HUES64 (cell line): Measurements from ENCODE around the gene STARD7. TPM values are rescaled to one million over a fixed set of nuclear protein-coding genes. Genes with fewer than 3 reads are reported as not detected.
"Not testable (repeated sequence)": the region's sequence is repeated elsewhere in the genome, so short reads cannot be mapped to it uniquely, and the experiment has no call there.

Experiments
- H3K27ac ChIP-seq: 2 replicates; pipeline ENCODE4 v1.7.0; 2013; ENCODE audit warnings: low read depth, low read length, inconsistent platforms
- H3K27me3 ChIP-seq: 2 replicates; pipeline ENCODE4 v1.6.1; 2013; ENCODE audit warnings: mild to moderate bottlenecking, low read length; ENCODE audit not compliant: insufficient read depth
- H3K36me3 ChIP-seq: 2 replicates; pipeline ENCODE4 v1.6.1; 2013; ENCODE audit warnings: mild to moderate bottlenecking, low read length; ENCODE audit not compliant: insufficient read depth
- H3K4me1 ChIP-seq: 2 replicates; pipeline ENCODE4 v1.6.1; 2013; ENCODE audit warnings: mild to moderate bottlenecking, low read length, moderate library complexity; ENCODE audit not compliant: insufficient read depth
- H3K4me3 ChIP-seq: 2 replicates; pipeline ENCODE4 v1.5.1; 2013; ENCODE audit warnings: mild to moderate bottlenecking, low read length, moderate library complexity
- H3K9ac ChIP-seq: 2 replicates; pipeline ENCODE4 v1.6.1; 2013; ENCODE audit warnings: mild to moderate bottlenecking, low read depth, low read length
- H3K9me3 ChIP-seq: 2 replicates; pipeline ENCODE4 v1.6.1; 2013; ENCODE audit warnings: low read depth, low read length; ENCODE audit not compliant: insufficient read depth
- WGBS: fragments of 150-250, 120-280 bp; methylation state at CpG from one replicate; pipeline ENCODE4 v1.1.7; 2013; ENCODE audit warnings: missing lambda C conversion rate; 5-methylcytosine and 5-hydroxymethylcytosine counted together
- polyA plus RNA-seq, 2 experiments: library from polyadenylated mRNA; stranded (reverse); fragments of 50-300 nt; gene quantifications; one replicate each; pipeline ENCODE4 v1.2.3, GENCODE V29; 2013

STARD7 gene
- polyA plus RNA-seq (2013, experiment 1 of 2) = 141 TPM
- polyA plus RNA-seq (2013, experiment 2 of 2) = 127 TPM

GRCh38 chr2:96208143-96209010 lies at the start of gene STARD7:
Gene STARD7 (minus strand): TSS chr2:96208827. CDS start chr2:96208434, 393 bp downstream.
- peaks cover 26% of the 10 kb centered on the region for H3K4me1 ChIP-seq
- no peaks in the 10 kb centered on the region for H3K27me3 ChIP-seq
- peak within 1 kb of the TSS; percentile 93 for H3K4me3 ChIP-seq
- peak within 1 kb of the TSS; percentile 94 for H3K9ac ChIP-seq
- H3K27ac ChIP-seq = peak within 1 kb of the TSS; percentile 94
- WGBS = under 1% methylated on average over 100 of the region's 100 CpGs
- H3K9me3 ChIP-seq = no peaks in the 10 kb centered on the region
- peaks cover 5% of the 10 kb centered on the region; the same call in 1 of the 2 replicates for H3K36me3 ChIP-seq

GRCh38 chr2:96257744-96258143 lies 49.1 kb upstream of the STARD7 start:
- H3K9me3 ChIP-seq, H3K4me3 ChIP-seq, H3K27ac ChIP-seq, H3K4me1 ChIP-seq, H3K27me3 ChIP-seq, H3K9ac ChIP-seq: not testable (repeated sequence)
- 96% methylated on average over 3 of the region's 3 CpGs for WGBS
- H3K36me3 ChIP-seq = peaks cover 36% of the 10 kb centered on the region

- Histone ChIP-seq H3K4me3 (no peak overlapping the region), H3K9me3 (no peaks in the 10 kb centered on the region), H3K27me3 (no peaks in the 10 kb centered on the region), H3K27ac (no peak overlapping the region), H3K9ac (no peak overlapping the region), H3K36me3 (peaks cover 34% of the 10 kb centered on the region), H3K4me1 (peaks cover 9% of the 10 kb centered on the region; the same call in 1 of the 2 replicates)
- WGBS = 96% methylated on average over 4 of the region's 6 CpGs
Measured at GRCh38 chr2:96256611-96257113, 48.0 kb upstream of the STARD7 start.

GRCh38 chr2:96254571-96254970 lies 45.9 kb upstream of the STARD7 start:
- no peaks in the 10 kb centered on the region for H3K9me3 ChIP-seq
- H3K27me3 ChIP-seq = no peaks in the 10 kb centered on the region
- WGBS = 97% methylated on average over 11 of the region's 11 CpGs
- H3K9ac ChIP-seq = no peak overlapping the region
- no peaks in the 10 kb centered on the region for H3K4me1 ChIP-seq
- H3K27ac ChIP-seq = no peak overlapping the region
- H3K4me3 ChIP-seq = no peak overlapping the region
- H3K36me3 ChIP-seq = peaks cover 34% of the 10 kb centered on the region

GRCh38 chr2:96253006-96253405 lies 44.4 kb upstream of the STARD7 start:
- Histone ChIP-seq H3K27me3 (no peaks in the 10 kb centered on the region), H3K36me3 (peaks cover 28% of the 10 kb centered on the region), H3K4me3 (no peak overlapping the region), H3K9ac (no peak overlapping the region), H3K9me3 (no peaks in the 10 kb centered on the region), H3K27ac (no peak overlapping the region), H3K4me1 (no peaks in the 10 kb centered on the region)
- 95% methylated on average over 7 of the region's 7 CpGs for WGBS

GRCh38 chr2:96252526-96252925 lies 43.9 kb upstream of the STARD7 start:
- H3K9ac ChIP-seq = no peak overlapping the region
- H3K36me3 ChIP-seq = peaks cover 28% of the 10 kb centered on the region
- H3K27me3 ChIP-seq = no peaks in the 10 kb centered on the region
- WGBS = 95% methylated on average over 8 of the region's 8 CpGs
- H3K9me3 ChIP-seq = no peaks in the 10 kb centered on the region
- no peaks in the 10 kb centered on the region for H3K4me1 ChIP-seq
- no peak overlapping the region for H3K4me3 ChIP-seq
- H3K27ac ChIP-seq = no peak overlapping the region

GRCh38 chr2:96251721-96252292 lies 43.2 kb upstream of the STARD7 start:
- Histone ChIP-seq H3K9me3 (no peaks in the 10 kb centered on the region), H3K27me3 (no peaks in the 10 kb centered on the region), H3K9ac (no peak overlapping the region), H3K4me1 (no peaks in the 10 kb centered on the region), H3K36me3 (peaks cover 28% of the 10 kb centered on the region), H3K27ac (no peak overlapping the region), H3K4me3 (no peak overlapping the region)
- WGBS = 94% methylated on average over 6 of the region's 6 CpGs

- 91% methylated on average over 6 of the region's 6 CpGs for WGBS
- no peak overlapping the region for H3K4me3 ChIP-seq
- H3K4me1 ChIP-seq = no peaks in the 10 kb centered on the region
- peaks cover 23% of the 10 kb centered on the region for H3K36me3 ChIP-seq
- no peaks in the 10 kb centered on the region for H3K9me3 ChIP-seq
- H3K9ac ChIP-seq = no peak overlapping the region
- H3K27ac ChIP-seq = no peak overlapping the region
- H3K27me3 ChIP-seq = no peaks in the 10 kb centered on the region
Measured at GRCh38 chr2:96250188-96250587, 41.6 kb upstream of the STARD7 start.

- 94% methylated on average over 9 of the region's 9 CpGs for WGBS
- no peak overlapping the region for H3K4me3 ChIP-seq
- H3K9ac ChIP-seq = no peak overlapping the region
- no peaks in the 10 kb centered on the region for H3K4me1 ChIP-seq
- no peaks in the 10 kb centered on the region for H3K9me3 ChIP-seq
- H3K27me3 ChIP-seq = no peaks in the 10 kb centered on the region
- H3K27ac ChIP-seq = no peak overlapping the region
- H3K36me3 ChIP-seq = peaks cover 18% of the 10 kb centered on the region
Measured at GRCh38 chr2:96249654-96250053, 41.0 kb upstream of the STARD7 start.

GRCh38 chr2:96248624-96249023 lies 40.0 kb upstream of the STARD7 start:
- Histone ChIP-seq H3K9me3 (no peaks in the 10 kb centered on the region), H3K27ac (no peak overlapping the region), H3K36me3 (peaks cover 7% of the 10 kb centered on the region), H3K4me3 (no peak overlapping the region), H3K9ac (no peak overlapping the region), H3K27me3 (no peaks in the 10 kb centered on the region), H3K4me1 (no peaks in the 10 kb centered on the region)
- WGBS = 95% methylated on average over 4 of the region's 4 CpGs

GRCh38 chr2:96247896-96248295 lies 39.3 kb upstream of the STARD7 start:
- 100% methylated on average over 5 of the region's 5 CpGs for WGBS
- H3K27me3 ChIP-seq = no peaks in the 10 kb centered on the region
- H3K4me1 ChIP-seq = no peaks in the 10 kb centered on the region

More at GRCh38 chr2:96247896-96248295, 39.3 kb upstream of the STARD7 start:
- H3K36me3 ChIP-seq = peaks cover under 1% of the 10 kb centered on the region
- no peak overlapping the region for H3K4me3 ChIP-seq
- no peak overlapping the region for H3K9ac ChIP-seq
- no peaks in the 10 kb centered on the region for H3K9me3 ChIP-seq
- no peak overlapping the region for H3K27ac ChIP-seq
